GM18870 (cell line): Measurements from ENCODE around the gene PLSCR4.

Experiments
- ATAC-seq: cut with Tn5 transposase; IDR thresholded peaks from one replicate; pipeline ENCODE4 v1.9.1; 2021; ENCODE audit warnings: moderate library complexity; ENCODE audit not compliant: unreplicated experiment

The PLSCR4 gene

GRCh38 chr3:146195605-146196004 is 55.3 kb downstream of the PLSCR4 start:
- no peak for ATAC-seq

GRCh38 chr3:146195030-146195429 is 55.9 kb downstream of the PLSCR4 start:
- no peak for ATAC-seq

GRCh38 chr3:146191051-146191450 is 59.9 kb downstream of the PLSCR4 start:
- ATAC-seq = no peak

DNA sequence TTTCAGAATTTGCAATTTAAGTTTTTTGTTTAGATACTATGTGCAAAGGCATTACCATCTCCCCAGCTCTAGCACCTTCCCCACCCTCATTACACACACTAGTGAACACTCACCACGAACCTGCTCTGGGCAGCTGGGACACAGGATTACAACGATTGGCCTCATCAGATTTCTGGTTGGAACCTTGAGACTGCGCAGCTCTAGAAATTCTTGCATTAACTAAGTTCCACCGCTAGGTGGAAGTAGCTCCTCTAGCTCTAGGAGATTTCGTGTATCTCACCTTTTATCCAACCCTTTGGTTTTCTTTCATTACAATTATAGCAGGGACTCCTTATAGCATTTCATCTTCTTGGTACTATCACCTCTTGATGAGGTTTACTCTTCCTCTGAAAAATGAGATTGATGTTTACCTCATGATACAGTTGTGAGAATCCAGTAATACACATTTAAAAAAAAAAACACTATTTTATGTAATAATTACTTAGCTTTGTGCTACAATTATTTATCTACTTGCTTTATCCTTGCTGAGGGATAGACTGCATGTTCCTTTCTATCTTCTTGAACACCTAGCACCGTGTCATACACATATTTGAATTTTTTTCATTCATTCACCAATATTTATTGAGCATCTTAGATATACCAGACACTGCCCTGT is 61.3 kb downstream of the PLSCR4 start:
- ATAC-seq = peak; percentile 97

DNA sequence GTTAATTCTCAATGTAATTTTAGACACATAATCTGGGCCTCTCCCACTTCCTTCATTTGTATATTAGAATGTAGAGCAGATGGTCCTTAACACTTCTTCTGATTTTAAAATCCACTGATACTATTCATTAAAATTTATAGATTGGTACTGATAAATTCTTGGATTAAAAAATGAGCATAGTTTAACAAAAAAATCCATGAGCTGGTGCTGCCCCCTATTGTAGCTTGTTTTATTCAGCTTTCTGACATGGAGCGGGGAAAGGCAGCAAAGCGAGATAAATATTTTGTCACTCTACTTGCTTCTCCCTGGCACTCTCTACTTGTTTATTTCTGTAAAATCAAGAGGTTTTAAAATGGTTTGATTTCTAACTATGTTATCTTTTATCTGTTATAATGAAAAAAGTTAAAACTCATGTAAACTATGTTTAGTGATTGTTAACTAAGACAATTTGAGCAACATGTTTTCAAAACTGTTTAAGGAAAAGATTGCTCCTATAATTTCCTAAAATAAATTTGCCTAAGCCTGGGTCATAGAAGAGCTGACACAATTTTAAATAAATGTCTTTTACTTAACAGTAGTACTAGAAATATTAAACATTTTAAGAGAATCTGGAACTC is 63.5 kb downstream of the PLSCR4 start:
- ATAC-seq = no peak

DNA sequence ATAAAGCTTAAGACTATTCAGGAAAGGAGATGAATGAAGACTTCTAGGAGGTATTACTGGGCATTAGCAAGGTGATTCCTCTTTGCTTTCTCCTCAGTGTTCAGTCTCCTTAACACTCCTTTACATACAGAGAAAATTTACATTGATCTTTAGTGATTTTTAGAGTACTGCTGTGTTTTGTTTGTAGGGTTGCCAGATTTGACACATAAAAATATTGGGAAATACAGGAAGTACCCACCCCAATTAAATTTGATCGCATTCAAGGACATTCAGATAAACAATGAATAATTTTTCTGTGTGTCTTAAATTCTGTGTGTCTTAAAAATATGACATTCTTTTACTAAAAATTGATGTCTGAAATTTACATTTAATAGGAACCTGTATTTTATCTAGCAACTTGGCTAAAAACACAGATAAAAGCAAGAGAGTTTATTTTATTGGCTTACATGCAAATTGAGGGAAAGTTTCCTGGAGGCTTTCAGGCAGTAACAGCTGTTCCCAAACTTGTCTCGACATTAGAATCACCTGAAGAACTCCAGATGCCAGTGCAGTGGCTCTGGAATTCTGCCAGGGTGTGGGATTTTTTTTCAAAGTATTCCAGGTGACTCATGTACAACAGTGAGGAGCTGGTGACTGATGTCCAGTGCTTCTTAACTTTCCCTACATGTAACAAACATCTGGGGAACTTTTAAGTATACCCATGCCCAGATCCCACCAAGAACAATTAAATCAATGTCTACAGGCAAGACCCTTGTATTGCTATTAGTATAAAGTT is 66.5 kb downstream of the PLSCR4 start:
- ATAC-seq = no peak

DNA sequence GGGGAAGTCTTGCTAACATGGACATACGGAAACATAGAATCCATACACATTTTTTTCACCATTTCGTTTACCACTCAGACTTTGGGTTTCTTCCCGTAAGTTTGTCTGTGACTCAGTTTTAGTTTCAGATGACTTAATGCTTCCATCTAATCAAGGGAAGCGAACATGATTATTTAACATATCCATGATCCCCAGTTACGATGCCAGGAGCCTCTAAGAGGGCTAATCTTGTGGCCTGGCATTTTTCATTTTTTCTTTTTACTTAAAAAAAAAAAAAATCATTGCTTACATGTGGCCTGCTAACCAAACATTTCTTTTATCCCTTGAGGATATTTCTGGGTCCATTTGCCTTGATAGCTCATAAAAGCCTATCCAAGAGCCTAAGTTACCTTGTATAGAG is 69.7 kb downstream of the PLSCR4 start:
- no peak for ATAC-seq

GRCh38 chr3:146180376-146180775 is 70.5 kb downstream of the PLSCR4 start:
- ATAC-seq = no peak

GRCh38 chr3:146178006-146178689 is 72.8 kb downstream of the PLSCR4 start:
- ATAC-seq = no peak

- no peak for ATAC-seq
Observed at GRCh38 chr3:146177519-146177918, 73.4 kb downstream of the PLSCR4 start.

- no peak for ATAC-seq
Observed at GRCh38 chr3:146177072-146177471, 73.8 kb downstream of the PLSCR4 start.

DNA sequence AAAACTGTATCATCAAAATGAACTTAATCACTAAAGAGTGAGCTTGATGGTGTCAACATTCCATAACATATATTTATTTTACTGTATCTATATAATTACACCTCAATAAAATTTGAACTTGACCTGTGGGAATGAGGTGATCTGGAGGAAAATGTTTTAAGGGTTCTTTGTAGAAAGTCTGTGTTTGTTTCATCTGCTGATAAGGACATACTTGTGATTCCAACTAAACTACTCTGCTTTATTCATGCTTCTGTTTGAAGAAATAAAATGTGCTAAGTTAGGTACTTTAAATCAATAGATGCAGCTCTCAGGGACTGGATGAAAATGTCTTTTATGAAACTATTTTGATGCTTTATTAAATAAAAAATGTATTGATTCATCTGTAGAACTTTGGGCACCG is 78.3 kb downstream of the PLSCR4 start:
- no peak for ATAC-seq

DNA sequence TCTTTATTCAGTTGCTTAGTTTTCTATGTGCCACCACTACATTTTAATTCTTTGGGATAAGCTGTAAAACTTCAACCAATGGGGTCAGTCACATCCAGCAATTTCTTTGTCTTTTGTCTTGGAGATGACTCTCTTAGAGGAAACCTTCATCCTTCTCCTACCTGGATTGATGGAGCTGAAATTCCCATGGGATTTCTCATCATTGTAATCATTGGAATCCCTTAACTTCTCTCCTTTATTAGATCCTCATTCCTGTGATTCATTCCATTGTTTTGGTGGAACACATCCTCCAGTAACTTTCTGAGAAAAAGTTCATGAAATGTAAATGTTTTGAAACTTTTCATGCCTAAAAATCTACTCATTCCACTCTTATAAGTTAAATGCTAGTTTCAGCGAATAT is 80.3 kb downstream of the PLSCR4 start:
- no peak for ATAC-seq

- no peak for ATAC-seq
Observed at GRCh38 chr3:146169891-146170290, 81.0 kb downstream of the PLSCR4 start.

DNA sequence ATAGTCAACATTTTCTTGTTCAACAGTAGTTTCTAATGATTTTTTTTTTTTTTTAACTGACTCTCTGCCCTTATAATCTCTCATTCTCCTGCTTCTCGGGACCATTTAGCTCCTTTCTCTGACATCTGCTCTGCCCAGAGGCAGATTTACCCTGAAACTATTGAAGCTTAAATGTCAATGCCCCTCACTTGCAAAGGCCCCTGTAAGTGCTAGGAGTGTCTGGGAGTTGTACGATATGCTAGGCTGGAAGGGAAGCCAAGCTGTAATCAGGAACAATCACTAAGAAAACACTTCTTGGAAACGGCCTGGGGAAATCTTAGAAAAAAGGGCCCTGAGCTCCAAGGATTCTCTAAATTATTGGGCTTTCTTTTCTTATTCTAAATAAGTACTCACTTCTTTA is 84.1 kb downstream of the PLSCR4 start:
- ATAC-seq = no peak

DNA sequence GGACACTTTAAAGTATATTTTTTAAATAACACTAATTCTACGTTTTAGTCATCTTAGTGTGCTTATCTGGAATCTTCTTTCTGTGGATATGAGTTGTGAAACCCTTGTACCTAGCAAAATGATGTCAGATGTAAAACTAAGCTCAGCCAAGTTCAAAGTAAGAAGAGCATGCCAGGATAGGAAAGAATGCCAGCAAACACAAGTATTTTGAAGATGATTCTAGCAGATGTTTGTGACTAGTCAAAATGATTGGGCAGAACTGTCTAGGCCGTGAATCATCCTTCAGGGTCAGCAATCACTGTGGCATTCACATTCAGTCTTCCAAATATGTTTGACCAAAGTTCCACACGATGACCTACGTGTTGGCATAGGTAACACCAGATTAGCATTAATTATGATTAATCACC is 84.5 kb downstream of the PLSCR4 start:
- ATAC-seq = no peak

DNA sequence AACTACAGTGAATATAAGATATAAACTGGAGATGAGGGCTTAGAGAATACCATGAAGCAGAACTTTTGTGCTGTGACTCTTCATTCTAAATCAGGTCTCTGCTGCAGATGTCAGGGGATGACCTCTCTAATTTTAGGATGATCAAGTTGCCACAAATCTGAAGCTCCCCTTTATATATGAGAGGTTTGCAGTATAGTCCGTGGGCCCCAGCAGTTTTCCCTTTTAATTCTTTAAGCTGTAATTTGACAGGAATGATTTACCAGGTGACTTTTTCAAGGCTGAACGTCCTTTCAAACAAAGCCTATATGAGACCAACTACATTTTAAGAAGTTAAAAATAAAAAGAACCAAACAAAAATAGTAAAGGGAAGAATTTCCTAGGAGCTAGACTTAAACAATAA is 85.0 kb downstream of the PLSCR4 start:
- ATAC-seq = no peak

DNA sequence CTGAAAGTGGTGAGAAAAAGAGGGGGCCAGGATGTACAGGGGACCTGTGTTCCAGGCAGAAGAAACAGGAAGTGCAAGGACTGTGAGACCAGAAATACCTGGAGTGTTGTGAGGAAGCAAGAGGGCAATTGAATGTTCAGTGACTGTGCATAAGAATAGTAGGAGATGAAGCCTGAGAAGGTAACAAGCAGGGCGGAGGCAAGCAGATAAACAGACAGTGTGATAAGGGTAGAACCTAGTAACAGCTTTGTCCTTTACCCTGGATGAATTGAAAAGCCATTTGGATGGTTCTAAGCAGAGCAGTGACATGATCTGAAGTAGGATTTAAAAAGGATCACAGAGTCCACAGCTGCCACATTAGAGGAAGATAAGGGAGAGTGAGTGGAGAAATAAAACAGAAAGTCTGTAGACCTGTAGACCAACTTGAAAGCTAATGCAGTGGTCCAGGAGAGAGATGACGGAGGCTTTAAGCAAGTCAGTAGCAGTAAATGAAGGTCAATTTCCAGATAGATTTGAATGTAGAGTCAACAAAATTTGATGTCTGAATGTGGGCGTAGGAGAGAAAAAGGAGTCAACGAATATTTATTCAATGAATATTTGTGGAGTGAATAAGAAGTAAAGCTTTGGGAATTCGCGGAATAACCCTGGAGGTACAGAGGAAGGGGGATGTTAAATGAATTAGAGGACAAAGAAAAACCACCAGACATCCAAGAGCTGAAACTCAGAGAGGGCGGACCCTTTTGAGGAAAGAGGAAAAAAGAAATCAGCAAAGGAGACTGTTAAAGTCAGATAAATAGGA is 85.7 kb downstream of the PLSCR4 start:
- ATAC-seq = no peak

GRCh38 chr3:146164506-146164905 is 86.4 kb downstream of the PLSCR4 start:
- no peak for ATAC-seq

- no peak for ATAC-seq
Observed at GRCh38 chr3:146164071-146164470, 86.8 kb downstream of the PLSCR4 start.

- ATAC-seq = no peak
Observed at GRCh38 chr3:146163584-146163983, 87.3 kb downstream of the PLSCR4 start.
